Esophagus squamous epithelium (tissue), 4 donors: ENCODE measurements around the gene EPN2.
"Not testable (repeated sequence)": the region's sequence is repeated elsewhere in the genome, so short reads cannot be mapped to it uniquely, and the experiment has no call there.

Experiments used
- POLR2A ChIP-seq, 4 donors: fragments of 450-650 bp; IDR thresholded peaks; one replicate each; pipeline ENCODE4 v1.6.1; 2017; ENCODE audit warnings: antibody characterized with exemption in 4 of 4, mild to moderate bottlenecking in 4 of 4, moderate library complexity in 3 of 4
- TF ChIP-seq, protein P1 (sequence below), 6 experiments: fragments of 450-650 bp in 4 of 6; fragments of 200-600 bp in 2 of 6; sonication (generic) in 2 of 6; IDR thresholded peaks; one replicate each; pipeline ENCODE4 v1.5.1; 2016 to 2019; ENCODE audit warnings: antibody characterized with exemption in 6 of 6, mild to moderate bottlenecking in 4 of 6, moderate library complexity in 4 of 6

DNA sequence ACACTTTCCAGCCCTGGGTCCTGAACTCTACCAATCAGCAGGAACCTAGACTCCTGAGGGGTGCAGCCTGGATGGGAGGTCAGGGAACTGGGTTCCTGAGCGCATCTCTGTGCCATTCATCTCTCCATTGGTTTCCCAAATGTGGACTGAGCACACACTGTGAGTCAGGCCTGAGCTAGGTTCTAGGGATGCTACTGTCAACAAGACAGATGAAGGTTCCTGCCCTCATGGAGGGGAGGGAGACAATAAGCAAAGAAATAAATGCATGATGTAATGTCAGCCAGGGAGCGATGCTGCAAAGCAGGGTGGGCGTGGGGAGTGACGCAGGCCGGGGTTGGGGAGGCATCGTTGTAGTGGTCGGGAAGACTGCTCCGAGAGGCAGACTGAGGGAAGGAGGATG is 17.0 kb upstream of the EPN2 start:
- TF ChIP-seq, protein P1, sequence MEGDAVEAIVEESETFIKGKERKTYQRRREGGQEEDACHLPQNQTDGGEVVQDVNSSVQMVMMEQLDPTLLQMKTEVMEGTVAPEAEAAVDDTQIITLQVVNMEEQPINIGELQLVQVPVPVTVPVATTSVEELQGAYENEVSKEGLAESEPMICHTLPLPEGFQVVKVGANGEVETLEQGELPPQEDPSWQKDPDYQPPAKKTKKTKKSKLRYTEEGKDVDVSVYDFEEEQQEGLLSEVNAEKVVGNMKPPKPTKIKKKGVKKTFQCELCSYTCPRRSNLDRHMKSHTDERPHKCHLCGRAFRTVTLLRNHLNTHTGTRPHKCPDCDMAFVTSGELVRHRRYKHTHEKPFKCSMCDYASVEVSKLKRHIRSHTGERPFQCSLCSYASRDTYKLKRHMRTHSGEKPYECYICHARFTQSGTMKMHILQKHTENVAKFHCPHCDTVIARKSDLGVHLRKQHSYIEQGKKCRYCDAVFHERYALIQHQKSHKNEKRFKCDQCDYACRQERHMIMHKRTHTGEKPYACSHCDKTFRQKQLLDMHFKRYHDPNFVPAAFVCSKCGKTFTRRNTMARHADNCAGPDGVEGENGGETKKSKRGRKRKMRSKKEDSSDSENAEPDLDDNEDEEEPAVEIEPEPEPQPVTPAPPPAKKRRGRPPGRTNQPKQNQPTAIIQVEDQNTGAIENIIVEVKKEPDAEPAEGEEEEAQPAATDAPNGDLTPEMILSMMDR (IDR thresholded peaks at IDR 0.05), result not testable (repeated sequence)
- not testable (repeated sequence) for TF ChIP-seq POLR2A (IDR thresholded peaks at IDR 0.05)
